CD14-positive monocyte (primary cell): ENCODE data around the gene FAM110D. TPM values are rescaled to one million over a fixed set of nuclear protein-coding genes. Genes with fewer than 3 reads are reported as not detected.

Source experiments
- DNase-seq, 3 donors: peaks; one replicate each; pipeline ENCODE4 v3.0.0-alpha.2; 2011 to 2022
- H2AFZ ChIP-seq: 2 replicates; pipeline ENCODE4 v1.6.0; 2012; ENCODE audit warnings: mild to moderate bottlenecking, low read depth, low read length, inconsistent platforms; ENCODE audit not compliant: insufficient read depth, poor library complexity, severe bottlenecking
- H3K27ac ChIP-seq, 2 donors: 1 replicate in 1 of 2; 2 replicates in 1 of 2; pipeline ENCODE4 v1.5.1; 2012 to 2013; ENCODE audit warnings: low read length in 2 of 2, control low read depth in 1 of 2, inconsistent platforms in 1 of 2, low read depth in 1 of 2, mild to moderate bottlenecking in 1 of 2
- H3K27me3 ChIP-seq, 2 donors: one replicate each; pipeline versions ENCODE4 v1.6.0 to v1.6.1; 2011 to 2013; ENCODE audit warnings: low read length in 2 of 2; ENCODE audit not compliant: control insufficient read depth in 2 of 2, insufficient read depth in 2 of 2
- H3K36me3 ChIP-seq, 2 donors: replicated peaks in 1 of 2; 1 replicate in 1 of 2; 2 replicates in 1 of 2; pipeline versions ENCODE4 v1.5.1 to v1.6.1; 2012 to 2013; ENCODE audit warnings: low read length in 2 of 2, control low read depth in 1 of 2, inconsistent platforms in 1 of 2, mild to moderate bottlenecking in 1 of 2; ENCODE audit not compliant: insufficient read depth in 2 of 2, control insufficient read depth in 1 of 2
- H3K4me1 ChIP-seq, 2 donors: 1 replicate in 1 of 2; 2 replicates in 1 of 2; pipeline versions ENCODE4 v1.5.1 to v1.6.1; 2012 to 2013; ENCODE audit warnings: low read length in 2 of 2, control low read depth in 1 of 2, inconsistent platforms in 1 of 2, mild to moderate bottlenecking in 1 of 2, moderate library complexity in 1 of 2; ENCODE audit not compliant: insufficient read depth in 2 of 2, control insufficient read depth in 1 of 2
- H3K4me2 ChIP-seq: replicated peaks from 2 replicates; pipeline ENCODE3; 2012; ENCODE audit warnings: low read length, moderate library complexity, mild to moderate bottlenecking; ENCODE audit not compliant: poor library complexity, severe bottlenecking; ENCODE audit errors: extremely low read depth
- H3K4me3 ChIP-seq, 3 experiments: fragments of 200-600 bp in 1 of 3; sonication (generic) in 1 of 3; replicated peaks in 1 of 3; 1 replicate in 2 of 3; 2 replicates in 1 of 3; pipeline ENCODE4 v1.5.1; 2011 to 2013; ENCODE audit warnings: low read length in 3 of 3, mild to moderate bottlenecking in 3 of 3, control low read depth in 2 of 3, low read depth in 2 of 3, inconsistent platforms in 1 of 3, moderate library complexity in 1 of 3
- H3K79me2 ChIP-seq: 2 replicates; pipeline ENCODE4 v1.6.0; 2012; ENCODE audit warnings: mild to moderate bottlenecking, control low read depth, inconsistent platforms, low read length, moderate library complexity; ENCODE audit not compliant: insufficient read depth
- H3K9ac ChIP-seq: 2 replicates; pipeline ENCODE4 v1.6.0; 2017; ENCODE audit warnings: low read length, mild to moderate bottlenecking; ENCODE audit not compliant: insufficient read depth, poor library complexity, severe bottlenecking
- H3K9me3 ChIP-seq, 2 donors: replicated peaks in 1 of 2; 1 replicate in 1 of 2; 2 replicates in 1 of 2; pipeline versions ENCODE4 v1.5.1 to v1.6.1; 2012 to 2013; ENCODE audit warnings: low read length in 2 of 2, control low read depth in 1 of 2; ENCODE audit not compliant: control insufficient read depth in 1 of 2, insufficient read depth in 1 of 2
- H4K20me1 ChIP-seq: 2 replicates; pipeline ENCODE4 v1.6.0; 2012; ENCODE audit warnings: mild to moderate bottlenecking, low read length, control low read depth, moderate library complexity; ENCODE audit not compliant: insufficient read depth
- H3K27ac Mint-ChIP-seq, 7 donors: one replicate each; pipeline ENCODE4 v1.8.0; 2020; ENCODE audit warnings: mild to moderate bottlenecking in 7 of 7, mixed read lengths in 7 of 7, moderate library complexity in 6 of 7, inconsistent platforms in 2 of 7
- H3K27me3 Mint-ChIP-seq, 3 donors: one replicate each; pipeline ENCODE4 v1.8.0; 2021 to 2022; ENCODE audit warnings: low read depth in 3 of 3, mild to moderate bottlenecking in 3 of 3, mixed read lengths in 3 of 3, moderate library complexity in 3 of 3, inconsistent platforms in 1 of 3
- H3K36me3 Mint-ChIP-seq, 2 donors: one replicate each; pipeline ENCODE4 v1.8.0; 2020; ENCODE audit warnings: mixed read lengths in 2 of 2, inconsistent platforms in 1 of 2, mild to moderate bottlenecking in 1 of 2
- H3K4me1 Mint-ChIP-seq: one replicate; pipeline ENCODE4 v1.8.0; 2020; ENCODE audit warnings: mild to moderate bottlenecking, mixed read lengths
- H3K4me3 Mint-ChIP-seq, 2 donors: one replicate each; pipeline ENCODE4 v1.8.0; 2020; ENCODE audit warnings: mild to moderate bottlenecking in 2 of 2, mixed read lengths in 2 of 2, moderate library complexity in 1 of 2
- H3K9me3 Mint-ChIP-seq, 7 donors: one replicate each; pipeline ENCODE4 v1.8.0; 2020 to 2022; ENCODE audit warnings: mixed read lengths in 7 of 7, mild to moderate bottlenecking in 6 of 7, moderate library complexity in 6 of 7, inconsistent platforms in 2 of 7
- CTCF ChIP-seq: fragments of 200-600 bp; IDR thresholded peaks from one replicate; pipeline ENCODE4 v1.8.0; 2022; ENCODE audit warnings: antibody characterized with exemption, mild to moderate bottlenecking
- WGBS: methylation state at CpG from one replicate; pipeline ENCODE4 v1.1.5; 2013; ENCODE audit warnings: missing lambda C conversion rate; ENCODE audit not compliant: insufficient coverage; 5-methylcytosine and 5-hydroxymethylcytosine counted together
- intact Hi-C, 2 donors: fragments of 100-400 bp; cut with micrococcal nuclease; formaldehyde crosslinking; loops; one replicate each; pipeline versions ENCODE4 v1.15.0 to v1.15.1; 2023
- polyA plus RNA-seq, 3 donors: library from polyadenylated mRNA; depleted of rRNA in 1 of 3; unstranded in 2 of 3; stranded (reverse) in 1 of 3; fragments of 300-500 nt in 2 of 3; fragments of >200 nt in 1 of 3; fragmentation: Illumina TruSeq in 2 of 3; gene quantifications; 1 replicate in 2 of 3; 2 replicates in 1 of 3; pipeline ENCODE4 v1.2.3, GENCODE V29; 2012 to 2021

The FAM110D gene
- polyA plus RNA-seq, 3 donors = not detected

GRCh38 chr1:26129778-26130177 lies 29.1 kb upstream of the FAM110D start:
- Histone ChIP-seq H3K9ac (no peak overlapping the region), H4K20me1 (no peaks in the 10 kb centered on the region), H3K4me2 (no peak overlapping the region), H3K9me3 (no peaks in the 10 kb centered on the region), H3K4me1 (peaks cover 35 to 41% of the 10 kb centered on the region in 2 donors), H3K36me3 (no peaks in the 10 kb centered on the region), H3K4me3 (no peak overlapping the region), H2AFZ (no peak overlapping the region), H3K27ac (no peak overlapping the region), H3K79me2 (peaks cover 9% of the 10 kb centered on the region), H3K27me3 (no peaks in the 10 kb centered on the region)
- intact Hi-C loops = no loop called here
- no peak for DNase-seq
- H3K4me3 Mint-ChIP-seq = no peak overlapping the region
- H3K27ac Mint-ChIP-seq = no peak overlapping the region
- H3K36me3 Mint-ChIP-seq = no peaks in the 10 kb centered on the region
- peaks cover 0 to 1% (median 0%) of the 10 kb centered on the region in 7 donors for H3K9me3 Mint-ChIP-seq
- H3K4me1 Mint-ChIP-seq = peaks cover 38% of the 10 kb centered on the region
- TF ChIP-seq CTCF = no peak
- WGBS = 100% methylated on average over 1 of the region's 4 CpGs
- peaks cover 0 to 2% (median 1%) of the 10 kb centered on the region in 3 donors for H3K27me3 Mint-ChIP-seq

- no peak overlapping the region for H3K27ac Mint-ChIP-seq
- Histone ChIP-seq H4K20me1 (no peaks in the 10 kb centered on the region), H3K9ac (no peak overlapping the region), H3K36me3 (no peaks in the 10 kb centered on the region), H3K27me3 (no peaks in the 10 kb centered on the region), H3K9me3 (no peaks in the 10 kb centered on the region), H3K4me1 (peaks cover 30 to 32% of the 10 kb centered on the region in 2 donors), H2AFZ (no peak overlapping the region), H3K27ac (no peak overlapping the region), H3K4me2 (no peak overlapping the region), H3K79me2 (no peaks in the 10 kb centered on the region), H3K4me3 (no peak overlapping the region)
- H3K4me1 Mint-ChIP-seq = peaks cover 31% of the 10 kb centered on the region
- intact Hi-C loops = no loop called here
- H3K36me3 Mint-ChIP-seq = no peaks in the 10 kb centered on the region
- H3K27me3 Mint-ChIP-seq = peaks cover 0 to 2% (median 1%) of the 10 kb centered on the region in 3 donors
- peaks cover 0 to 2% (median 0%) of the 10 kb centered on the region in 7 donors for H3K9me3 Mint-ChIP-seq
- TF ChIP-seq CTCF = no peak
- no peak for DNase-seq
- H3K4me3 Mint-ChIP-seq = no peak overlapping the region
- WGBS = no CpG with 5 or more reads among the region's 1 CpG
These were observed 28.2 kb upstream of the FAM110D start for GRCh38 chr1:26130695-26131094.
